SK-N-SH treated with all-trans-retinoic acid at 6 μM for 48 hours (cell line): ENCODE measurements around the gene NAALADL2.

Experiments
- ATAC-seq: fragments of 200-7000 bp; cut with Tn5 transposase; 3 replicates; pipeline ENCODE4 v1.9.1; 2020; ENCODE audit warnings: mild to moderate bottlenecking, moderate library complexity
- ARNTL ChIP-seq: fragments of 450-650 bp; formaldehyde crosslinking; IDR thresholded peaks from 2 replicates; pipeline ENCODE4 v1.5.0; 2020; ENCODE audit warnings: low read depth, mild to moderate bottlenecking, moderate library complexity, borderline replicate concordance
- BACH2 ChIP-seq: fragments of 250-450 bp; sonication (Bioruptor Pico); IDR thresholded peaks from 2 replicates; pipeline ENCODE4 v1.9.0; 2021; ENCODE audit warnings: mild to moderate bottlenecking, borderline replicate concordance
- CSDC2 ChIP-seq: fragments of 250-450 bp; sonication (Bioruptor Pico); IDR thresholded peaks from 2 replicates; pipeline ENCODE4 v1.5.0; 2020; ENCODE audit warnings: mild to moderate bottlenecking, moderate library complexity
- CSRNP3 ChIP-seq: fragments of 250-450 bp; sonication (Bioruptor Pico); IDR thresholded peaks from 2 replicates; pipeline ENCODE4 v1.5.1; 2021; ENCODE audit warnings: mild to moderate bottlenecking, moderate library complexity
- ESRRG ChIP-seq: fragments of 250-450 bp; sonication (Bioruptor Pico); IDR thresholded peaks from 2 replicates; pipeline ENCODE4 v1.6.1; 2021; ENCODE audit warnings: mild to moderate bottlenecking
- GLIS3 ChIP-seq: fragments of 250-450 bp; sonication (Bioruptor Pico); IDR thresholded peaks from 2 replicates; pipeline ENCODE4 v1.5.0; 2020; ENCODE audit warnings: mild to moderate bottlenecking, moderate library complexity
- ISL1 ChIP-seq: fragments of 250-450 bp; sonication (Bioruptor Pico); IDR thresholded peaks from 2 replicates; pipeline ENCODE4 v2.1.2; 2022; ENCODE audit warnings: mild to moderate bottlenecking, moderate library complexity
- OSR1 ChIP-seq: fragments of 250-450 bp; sonication (Bioruptor Pico); IDR thresholded peaks from 2 replicates; pipeline ENCODE4 v1.8.0; 2022; ENCODE audit warnings: moderate library complexity, mild to moderate bottlenecking, inconsistent platforms
- PPARA ChIP-seq: fragments of 250-450 bp; sonication (Bioruptor Pico); IDR thresholded peaks from 2 replicates; pipeline ENCODE4 v1.5.0; 2020; ENCODE audit warnings: mild to moderate bottlenecking, borderline replicate concordance
- RARB ChIP-seq: fragments of 250-450 bp; sonication (Bioruptor Pico); IDR thresholded peaks from 2 replicates; pipeline ENCODE4 v1.8.0; 2021; ENCODE audit warnings: mild to moderate bottlenecking, moderate library complexity
- SNAI2 ChIP-seq: fragments of 250-450 bp; sonication (Bioruptor Pico); IDR thresholded peaks from 2 replicates; pipeline ENCODE4 v1.5.0; 2020; ENCODE audit warnings: mild to moderate bottlenecking, moderate library complexity
- TCF4 ChIP-seq: fragments of 250-450 bp; sonication (Bioruptor Pico); IDR thresholded peaks from 2 replicates; pipeline ENCODE4 v1.8.0; 2021; ENCODE audit warnings: mild to moderate bottlenecking, moderate library complexity, borderline replicate concordance
- TOX ChIP-seq: fragments of 250-450 bp; sonication (Bioruptor Pico); IDR thresholded peaks from 2 replicates; pipeline ENCODE4 v1.8.0; 2021; ENCODE audit warnings: mild to moderate bottlenecking, moderate library complexity, borderline replicate concordance
- ZC3H10 ChIP-seq: fragments of 250-450 bp; sonication (Bioruptor Pico); IDR thresholded peaks from 2 replicates; pipeline ENCODE4 v1.5.1; 2021; ENCODE audit warnings: mild to moderate bottlenecking, moderate library complexity
- ZFP3 ChIP-seq: fragments of 250-450 bp; sonication (Bioruptor Pico); IDR thresholded peaks from 2 replicates; pipeline ENCODE4 v1.5.0; 2020; ENCODE audit warnings: mild to moderate bottlenecking, moderate library complexity
- ZFP30 ChIP-seq: fragments of 450-650 bp; formaldehyde crosslinking; IDR thresholded peaks from 2 replicates; pipeline ENCODE4 v1.5.0; 2022; ENCODE audit warnings: mild to moderate bottlenecking, moderate library complexity
- ZNF565 ChIP-seq: fragments of 450-650 bp; formaldehyde crosslinking; conservative IDR thresholded peaks from 2 replicates; pipeline ENCODE4 v1.5.0; 2020; ENCODE audit warnings: low read depth, mild to moderate bottlenecking, moderate library complexity
- ZNF70 ChIP-seq: fragments of 450-650 bp; formaldehyde crosslinking; IDR thresholded peaks from 2 replicates; pipeline ENCODE4 v1.5.0; 2020; ENCODE audit warnings: mild to moderate bottlenecking, moderate library complexity
- ZNF8 ChIP-seq: fragments of 450-650 bp; formaldehyde crosslinking; IDR thresholded peaks from 2 replicates; pipeline ENCODE4 v1.5.0; 2020; ENCODE audit warnings: mild to moderate bottlenecking, moderate library complexity
- TF ChIP-seq, protein P1 (sequence below): fragments of 250-450 bp; sonication (Bioruptor Pico); IDR thresholded peaks from 2 replicates; pipeline ENCODE4 v1.8.0; 2021; ENCODE audit warnings: low read depth, mild to moderate bottlenecking, moderate library complexity, borderline replicate concordance
- TF ChIP-seq, protein P2 (sequence below): fragments of 250-450 bp; sonication (Bioruptor Pico); IDR thresholded peaks from 2 replicates; pipeline ENCODE4 v1.5.1; 2020; ENCODE audit warnings: low read depth, mild to moderate bottlenecking, moderate library complexity
- TF ChIP-seq, protein P3 (sequence below): fragments of 250-450 bp; sonication (Bioruptor Pico); IDR thresholded peaks from 2 replicates; pipeline ENCODE4 v1.5.0; 2020; ENCODE audit warnings: mild to moderate bottlenecking, moderate library complexity

Gene NAALADL2

GRCh38 chr3:175091426-175092114 lies 232.4 kb downstream of the NAALADL2 start:
- TF ChIP-seq CSDC2 (no peak), ARNTL (CRISPR knock-in tag) (no peak), TCF4 (CRISPR knock-in tag) (no peak), BACH2 (CRISPR knock-in tag) (no peak), ZNF565 (CRISPR knock-in tag) (no peak), SNAI2 (CRISPR knock-in tag) (no peak), GLIS3 (CRISPR knock-in tag) (no peak), OSR1 (CRISPR knock-in tag) (no peak), PPARA (CRISPR knock-in tag) (no peak), ZFP30 (CRISPR knock-in tag) (no peak), ZFP3 (CRISPR knock-in tag) (no peak), ISL1 (no peak), RARB (no peak), ZNF70 (CRISPR knock-in tag) (no peak), ZNF8 (CRISPR knock-in tag) (no peak), ZC3H10 (no peak)
- TF ChIP-seq, protein P1, sequence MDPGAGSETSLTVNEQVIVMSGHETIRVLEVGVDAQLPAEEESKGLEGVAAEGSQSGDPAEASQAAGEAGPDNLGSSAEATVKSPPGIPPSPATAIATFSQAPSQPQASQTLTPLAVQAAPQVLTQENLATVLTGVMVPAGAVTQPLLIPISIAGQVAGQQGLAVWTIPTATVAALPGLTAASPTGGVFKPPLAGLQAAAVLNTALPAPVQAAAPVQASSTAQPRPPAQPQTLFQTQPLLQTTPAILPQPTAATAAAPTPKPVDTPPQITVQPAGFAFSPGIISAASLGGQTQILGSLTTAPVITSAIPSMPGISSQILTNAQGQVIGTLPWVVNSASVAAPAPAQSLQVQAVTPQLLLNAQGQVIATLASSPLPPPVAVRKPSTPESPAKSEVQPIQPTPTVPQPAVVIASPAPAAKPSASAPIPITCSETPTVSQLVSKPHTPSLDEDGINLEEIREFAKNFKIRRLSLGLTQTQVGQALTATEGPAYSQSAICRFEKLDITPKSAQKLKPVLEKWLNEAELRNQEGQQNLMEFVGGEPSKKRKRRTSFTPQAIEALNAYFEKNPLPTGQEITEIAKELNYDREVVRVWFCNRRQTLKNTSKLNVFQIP (CRISPR knock-in tag), result no peak
- TF ChIP-seq, protein P2, sequence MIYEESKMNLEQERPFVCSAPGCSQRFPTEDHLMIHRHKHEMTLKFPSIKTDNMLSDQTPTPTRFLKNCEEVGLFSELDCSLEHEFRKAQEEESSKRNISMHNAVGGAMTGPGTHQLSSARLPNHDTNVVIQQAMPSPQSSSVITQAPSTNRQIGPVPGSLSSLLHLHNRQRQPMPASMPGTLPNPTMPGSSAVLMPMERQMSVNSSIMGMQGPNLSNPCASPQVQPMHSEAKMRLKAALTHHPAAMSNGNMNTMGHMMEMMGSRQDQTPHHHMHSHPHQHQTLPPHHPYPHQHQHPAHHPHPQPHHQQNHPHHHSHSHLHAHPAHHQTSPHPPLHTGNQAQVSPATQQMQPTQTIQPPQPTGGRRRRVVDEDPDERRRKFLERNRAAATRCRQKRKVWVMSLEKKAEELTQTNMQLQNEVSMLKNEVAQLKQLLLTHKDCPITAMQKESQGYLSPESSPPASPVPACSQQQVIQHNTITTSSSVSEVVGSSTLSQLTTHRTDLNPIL (CRISPR knock-in tag), result no peak
- TF ChIP-seq, protein P3, sequence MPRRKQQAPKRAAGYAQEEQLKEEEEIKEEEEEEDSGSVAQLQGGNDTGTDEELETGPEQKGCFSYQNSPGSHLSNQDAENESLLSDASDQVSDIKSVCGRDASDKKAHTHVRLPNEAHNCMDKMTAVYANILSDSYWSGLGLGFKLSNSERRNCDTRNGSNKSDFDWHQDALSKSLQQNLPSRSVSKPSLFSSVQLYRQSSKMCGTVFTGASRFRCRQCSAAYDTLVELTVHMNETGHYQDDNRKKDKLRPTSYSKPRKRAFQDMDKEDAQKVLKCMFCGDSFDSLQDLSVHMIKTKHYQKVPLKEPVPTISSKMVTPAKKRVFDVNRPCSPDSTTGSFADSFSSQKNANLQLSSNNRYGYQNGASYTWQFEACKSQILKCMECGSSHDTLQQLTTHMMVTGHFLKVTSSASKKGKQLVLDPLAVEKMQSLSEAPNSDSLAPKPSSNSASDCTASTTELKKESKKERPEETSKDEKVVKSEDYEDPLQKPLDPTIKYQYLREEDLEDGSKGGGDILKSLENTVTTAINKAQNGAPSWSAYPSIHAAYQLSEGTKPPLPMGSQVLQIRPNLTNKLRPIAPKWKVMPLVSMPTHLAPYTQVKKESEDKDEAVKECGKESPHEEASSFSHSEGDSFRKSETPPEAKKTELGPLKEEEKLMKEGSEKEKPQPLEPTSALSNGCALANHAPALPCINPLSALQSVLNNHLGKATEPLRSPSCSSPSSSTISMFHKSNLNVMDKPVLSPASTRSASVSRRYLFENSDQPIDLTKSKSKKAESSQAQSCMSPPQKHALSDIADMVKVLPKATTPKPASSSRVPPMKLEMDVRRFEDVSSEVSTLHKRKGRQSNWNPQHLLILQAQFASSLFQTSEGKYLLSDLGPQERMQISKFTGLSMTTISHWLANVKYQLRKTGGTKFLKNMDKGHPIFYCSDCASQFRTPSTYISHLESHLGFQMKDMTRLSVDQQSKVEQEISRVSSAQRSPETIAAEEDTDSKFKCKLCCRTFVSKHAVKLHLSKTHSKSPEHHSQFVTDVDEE (CRISPR knock-in tag), result no peak
- ATAC-seq, result no peak

DNA sequence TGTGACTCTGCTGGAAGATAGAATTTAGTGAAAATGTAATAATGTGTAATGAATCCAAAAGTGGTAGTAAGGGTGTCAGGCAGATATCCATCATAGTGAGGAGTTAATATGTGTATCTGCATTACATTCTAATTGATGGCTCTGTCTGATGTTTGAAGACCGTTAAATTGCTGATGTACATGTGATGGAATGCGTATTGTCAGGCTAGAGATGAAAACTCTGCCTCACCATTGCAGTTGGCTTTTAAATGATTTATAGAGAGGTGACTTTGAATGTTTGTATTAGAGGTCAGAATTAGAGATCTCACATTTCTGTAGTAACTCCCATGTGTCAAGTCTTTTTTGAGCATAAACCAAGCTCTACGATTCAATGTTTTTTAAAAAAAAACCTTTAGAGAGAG lies 234.6 kb downstream of the NAALADL2 start:
- ATAC-seq, result no peak
- no peak for TF ChIP-seq ZFP3 (CRISPR knock-in tag)
- TF ChIP-seq GLIS3 (CRISPR knock-in tag), result no peak
- TF ChIP-seq CSRNP3 (CRISPR knock-in tag), result no peak
- TF ChIP-seq, protein P1 (CRISPR knock-in tag), result no peak
- no peak for TF ChIP-seq ISL1
- no peak for TF ChIP-seq ZNF70 (CRISPR knock-in tag)
- TF ChIP-seq ESRRG (CRISPR knock-in tag), result no peak
- TF ChIP-seq PPARA (CRISPR knock-in tag), result no peak
- TF ChIP-seq, protein P3 (CRISPR knock-in tag), result no peak
- no peak for TF ChIP-seq ZNF565 (CRISPR knock-in tag)
- TF ChIP-seq TCF4 (CRISPR knock-in tag), result no peak
- no peak for TF ChIP-seq TOX
